Measurements from ENCODE around the gene SLC2A6.
"Not testable (repeated sequence)": the region's sequence is repeated elsewhere in the genome, so short reads cannot be mapped to it uniquely, and the experiment has no call there.

Gene SLC2A6

GRCh38 chr9:133454943-133455673 is 23.8 kb downstream of the SLC2A6 start:
- DNase-seq (ENCODE audit: low spot score in 2 of 2): no peak
- no peak for ATAC-seq
- H3K27ac Mint-ChIP-seq: no peak overlapping the region
- no peak overlapping the region for H3K4me3 Mint-ChIP-seq
- peaks cover 5% of the 10 kb centered on the region for H3K4me1 Mint-ChIP-seq
- H3K9me3 Mint-ChIP-seq: no peaks in the 10 kb centered on the region
- H3K36me3 Mint-ChIP-seq: peaks cover 5% of the 10 kb centered on the region

GRCh38 chr9:133454325-133454724 is 24.6 kb downstream of the SLC2A6 start:
- H3K36me3 Mint-ChIP-seq: no peaks in the 10 kb centered on the region
- no peaks in the 10 kb centered on the region for H3K9me3 Mint-ChIP-seq
- H3K27ac Mint-ChIP-seq: no peak overlapping the region
- no peak overlapping the region for H3K4me3 Mint-ChIP-seq
- no peaks in the 10 kb centered on the region for H3K4me1 Mint-ChIP-seq
- DNase-seq (ENCODE audit: low spot score in 2 of 2): no peak
- no peak for ATAC-seq

GRCh38 chr9:133453651-133454050 is 25.2 kb downstream of the SLC2A6 start:
- no peak for DNase-seq (ENCODE audit: low spot score in 2 of 2)
- H3K9me3 Mint-ChIP-seq: no peaks in the 10 kb centered on the region
- H3K4me3 Mint-ChIP-seq: no peak overlapping the region
- no peaks in the 10 kb centered on the region for H3K4me1 Mint-ChIP-seq
- H3K36me3 Mint-ChIP-seq: no peaks in the 10 kb centered on the region
- no peak overlapping the region for H3K27ac Mint-ChIP-seq
- no peak for ATAC-seq

- Mint-ChIP-seq H3K4me1 (no peaks in the 10 kb centered on the region), H3K4me3 (no peak overlapping the region), H3K9me3 (no peaks in the 10 kb centered on the region), H3K27ac (no peak overlapping the region), H3K36me3 (no peaks in the 10 kb centered on the region)
- DNase-seq (ENCODE audit: low spot score in 2 of 2) (no peak), ATAC-seq (no peak)
Observed at GRCh38 chr9:133452562-133452961, 26.3 kb downstream of the SLC2A6 start.

- ATAC-seq; H3K4me3 Mint-ChIP-seq; H3K9me3 Mint-ChIP-seq; H3K27ac Mint-ChIP-seq; H3K4me1 Mint-ChIP-seq; H3K36me3 Mint-ChIP-seq; DNase-seq (ENCODE audit: low spot score in 2 of 2): not testable (repeated sequence)
Observed at GRCh38 chr9:133451865-133452264, 27.0 kb downstream of the SLC2A6 start.

GRCh38 chr9:133449760-133450159 is 29.1 kb downstream of the SLC2A6 start:
- H3K9me3 Mint-ChIP-seq: no peaks in the 10 kb centered on the region
- H3K4me1 Mint-ChIP-seq: no peaks in the 10 kb centered on the region
- H3K36me3 Mint-ChIP-seq: no peaks in the 10 kb centered on the region
- ATAC-seq (no peak), DNase-seq (ENCODE audit: low spot score in 2 of 2) (no peak)
- H3K4me3 Mint-ChIP-seq: no peak overlapping the region
- H3K27ac Mint-ChIP-seq: no peak overlapping the region

- DNase-seq (ENCODE audit: low spot score in 2 of 2) (no peak), ATAC-seq (peak; percentile 33)
- Mint-ChIP-seq H3K9me3 (no peaks in the 10 kb centered on the region), H3K36me3 (no peaks in the 10 kb centered on the region), H3K4me3 (no peak overlapping the region), H3K27ac (no peak overlapping the region), H3K4me1 (no peaks in the 10 kb centered on the region)
Observed at GRCh38 chr9:133448487-133448972, 30.4 kb downstream of the SLC2A6 start.

- ATAC-seq (no peak), DNase-seq (ENCODE audit: low spot score in 2 of 2) (no peak)
- no peaks in the 10 kb centered on the region for H3K4me1 Mint-ChIP-seq
- H3K27ac Mint-ChIP-seq: no peak overlapping the region
- H3K9me3 Mint-ChIP-seq: no peaks in the 10 kb centered on the region
- H3K36me3 Mint-ChIP-seq: no peaks in the 10 kb centered on the region
- H3K4me3 Mint-ChIP-seq: no peak overlapping the region
Observed at GRCh38 chr9:133445293-133445969, 33.5 kb downstream of the SLC2A6 start.

GRCh38 chr9:133443982-133444381 is 34.9 kb downstream of the SLC2A6 start:
- H3K36me3 Mint-ChIP-seq: no peaks in the 10 kb centered on the region
- H3K4me1 Mint-ChIP-seq: peaks cover 8% of the 10 kb centered on the region
- H3K4me3 Mint-ChIP-seq: no peak overlapping the region
- DNase-seq (ENCODE audit: low spot score in 2 of 2) (no peak), ATAC-seq (no peak)
- no peaks in the 10 kb centered on the region for H3K9me3 Mint-ChIP-seq
- H3K27ac Mint-ChIP-seq: peak overlapping the region; percentile 10

GRCh38 chr9:133443248-133443647 is 35.7 kb downstream of the SLC2A6 start:
- Mint-ChIP-seq H3K4me1 (peaks cover 8% of the 10 kb centered on the region), H3K27ac (peak overlapping the region; percentile 10), H3K36me3 (no peaks in the 10 kb centered on the region), H3K4me3 (no peak overlapping the region), H3K9me3 (no peaks in the 10 kb centered on the region)
- no peak for DNase-seq (ENCODE audit: low spot score in 2 of 2)
- no peak for ATAC-seq

GRCh38 chr9:133441571-133441970 is 37.3 kb downstream of the SLC2A6 start:
- no peaks in the 10 kb centered on the region for H3K36me3 Mint-ChIP-seq
- H3K27ac Mint-ChIP-seq: peak overlapping the region; percentile 35
- H3K4me1 Mint-ChIP-seq: peaks cover 8% of the 10 kb centered on the region
- ATAC-seq (no peak), DNase-seq (ENCODE audit: low spot score in 2 of 2) (no peak)
- H3K4me3 Mint-ChIP-seq: no peak overlapping the region
- H3K9me3 Mint-ChIP-seq: no peaks in the 10 kb centered on the region

- Mint-ChIP-seq H3K4me1 (peaks cover 8% of the 10 kb centered on the region), H3K36me3 (no peaks in the 10 kb centered on the region), H3K9me3 (no peaks in the 10 kb centered on the region), H3K27ac (peak overlapping the region; percentile 53), H3K4me3 (no peak overlapping the region)
- DNase-seq (ENCODE audit: low spot score in 2 of 2): no peak
- no peak for ATAC-seq
Observed at GRCh38 chr9:133440874-133441273, 38.0 kb downstream of the SLC2A6 start.

- H3K27ac Mint-ChIP-seq: no peak overlapping the region
- no peaks in the 10 kb centered on the region for H3K36me3 Mint-ChIP-seq
- peak; percentile 77 for ATAC-seq
- no peak overlapping the region for H3K4me3 Mint-ChIP-seq
- no peak for DNase-seq (ENCODE audit: low spot score in 2 of 2)
- no peaks in the 10 kb centered on the region for H3K9me3 Mint-ChIP-seq
- peaks cover 8% of the 10 kb centered on the region for H3K4me1 Mint-ChIP-seq
Observed at GRCh38 chr9:133439337-133439736, 39.6 kb downstream of the SLC2A6 start.

- no peak for DNase-seq (ENCODE audit: low spot score in 2 of 2)
- no peak for ATAC-seq
- H3K36me3 Mint-ChIP-seq: no peaks in the 10 kb centered on the region
- H3K4me1 Mint-ChIP-seq: peaks cover 8% of the 10 kb centered on the region
- H3K27ac Mint-ChIP-seq: no peak overlapping the region
- no peak overlapping the region for H3K4me3 Mint-ChIP-seq
- H3K9me3 Mint-ChIP-seq: no peaks in the 10 kb centered on the region
Observed at GRCh38 chr9:133437753-133438531, 41.0 kb downstream of the SLC2A6 start.

- peaks cover 8% of the 10 kb centered on the region for H3K4me1 Mint-ChIP-seq
- no peak for DNase-seq (ENCODE audit: low spot score in 2 of 2)
- H3K9me3 Mint-ChIP-seq: no peaks in the 10 kb centered on the region
- ATAC-seq: no peak
- no peaks in the 10 kb centered on the region for H3K36me3 Mint-ChIP-seq
- no peak overlapping the region for H3K4me3 Mint-ChIP-seq
- H3K27ac Mint-ChIP-seq: no peak overlapping the region
Observed at GRCh38 chr9:133436681-133437080, 42.2 kb downstream of the SLC2A6 start.
